GM10847 (cell line): ENCODE data around the gene ASCL2.

Experiments used
- POLR2A ChIP-seq: IDR thresholded peaks from 2 replicates; pipeline ENCODE4 v1.6.1; 2011; ENCODE audit not compliant: insufficient read length; ENCODE audit errors: extremely low read depth

ASCL2 gene

GRCh38 chr11:2221024-2221423, 49.4 kb downstream of the ASCL2 start:
- TF ChIP-seq POLR2A, result no peak

GRCh38 chr11:2220173-2220771, 50.1 kb downstream of the ASCL2 start:
- TF ChIP-seq POLR2A, result no peak

- TF ChIP-seq POLR2A, result no peak
These were observed 50.9 kb downstream of the ASCL2 start for GRCh38 chr11:2219318-2220017.
